Inflammatory macrophage treated with lipopolysaccharide for 1 hour (primary cell): ENCODE measurements around the gene NRAP.
"Not testable (repeated sequence)": the region's sequence is repeated elsewhere in the genome, so short reads cannot be mapped to it uniquely, and the experiment has no call there.

Source experiments
- DNase-seq, 2 donors: peaks; one replicate each; pipeline ENCODE4 v3.0.0-alpha.2; 2020 to 2022

Gene NRAP

GRCh38 chr10:113681533-113682470 lies 18.0 kb upstream of the NRAP start:
- DNase-seq, result peak; percentile 75

- peak; percentile 84 to 85 for DNase-seq
Measured at GRCh38 chr10:113680190-113681111, 16.6 kb upstream of the NRAP start.

GRCh38 chr10:113679463-113680189 lies 15.8 kb upstream of the NRAP start, which contains the start of gene CASP7:
Gene CASP7, plus strand, starts transcription at chr10:113679912. Its CDS starts 17,582 bp downstream, at chr10:113697494.
- peak; percentile 84 for DNase-seq

- DNase-seq, result peak; percentile 2 to 32
Measured at GRCh38 chr10:113666682-113667252, 2.9 kb upstream of the NRAP start.

- no peak for DNase-seq
Measured at GRCh38 chr10:113665806-113666354, 2.0 kb upstream of the NRAP start.

GRCh38 chr10:113665352-113665751 lies 1.5 kb upstream of the NRAP start:
- no peak for DNase-seq

GRCh38 chr10:113663142-113663541 lies 699 bp downstream of the NRAP start:
- DNase-seq, result no peak

- DNase-seq, result no peak
Measured at GRCh38 chr10:113661332-113661731, 2.5 kb downstream of the NRAP start.

- DNase-seq, result no peak
Measured at GRCh38 chr10:113657544-113657943, 6.3 kb downstream of the NRAP start.

GRCh38 chr10:113656896-113657295 lies 6.9 kb downstream of the NRAP start:
- no peak for DNase-seq

GRCh38 chr10:113652456-113652855 lies 11.4 kb downstream of the NRAP start:
- not testable (repeated sequence) for DNase-seq

GRCh38 chr10:113651898-113652297 lies 11.9 kb downstream of the NRAP start:
- no peak for DNase-seq

GRCh38 chr10:113651021-113651420 lies 12.8 kb downstream of the NRAP start:
- no peak for DNase-seq

- DNase-seq, result no peak
Measured at GRCh38 chr10:113650172-113650571, 13.7 kb downstream of the NRAP start.

GRCh38 chr10:113648478-113648877 lies 15.4 kb downstream of the NRAP start:
- DNase-seq, result no peak

- DNase-seq, result no peak
Measured at GRCh38 chr10:113647812-113648211, 16.0 kb downstream of the NRAP start.

- no peak for DNase-seq
Measured at GRCh38 chr10:113646336-113647201, 17.3 kb downstream of the NRAP start.

GRCh38 chr10:113644185-113645120 lies 19.4 kb downstream of the NRAP start:
- DNase-seq, result no peak

- DNase-seq, result no peak
Measured at GRCh38 chr10:113643183-113643582, 20.7 kb downstream of the NRAP start.

- no peak for DNase-seq
Measured at GRCh38 chr10:113641702-113642101, 22.1 kb downstream of the NRAP start.
